22Rv1 (cell line): ENCODE data around the gene TMEM30B.
"Not testable (repeated sequence)": the region's sequence is repeated elsewhere in the genome, so short reads cannot be mapped to it uniquely, and the experiment has no call there.

Experiments used
- H3K27ac ChIP-seq: fragments of 450-650 bp; 2 replicates; pipeline ENCODE4 v1.5.1; 2017
- ZFX ChIP-seq: fragments of 450-650 bp; IDR thresholded peaks from 2 replicates; pipeline ENCODE4 v1.6.1; 2017; ENCODE audit warnings: antibody characterized with exemption, borderline replicate concordance
- TF ChIP-seq, protein P1 (sequence below): fragments of 450-650 bp; IDR thresholded peaks from 2 replicates; pipeline ENCODE4 v1.5.1; 2017; ENCODE audit warnings: mild to moderate bottlenecking

Gene TMEM30B

DNA sequence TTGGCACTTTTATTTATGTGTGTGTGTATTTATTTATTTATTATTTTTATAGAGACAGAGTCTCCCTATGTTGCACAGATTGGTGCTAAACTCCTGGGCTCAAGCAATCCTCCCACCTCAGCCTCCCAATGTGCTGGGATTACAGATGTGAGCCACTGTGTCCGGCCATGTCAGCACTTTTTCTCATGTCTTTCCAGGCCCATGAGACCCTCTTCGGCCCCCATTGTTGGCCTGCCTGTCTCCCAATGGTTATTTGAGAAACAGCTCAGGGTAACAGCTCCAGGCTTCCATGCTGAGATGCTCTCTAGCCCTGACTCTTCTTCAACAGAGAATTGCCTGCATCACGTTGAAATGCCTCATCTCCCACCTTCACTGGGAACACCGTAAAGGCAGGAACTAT, 34.4 kb downstream of the TMEM30B start:
- TF ChIP-seq, protein P1, sequence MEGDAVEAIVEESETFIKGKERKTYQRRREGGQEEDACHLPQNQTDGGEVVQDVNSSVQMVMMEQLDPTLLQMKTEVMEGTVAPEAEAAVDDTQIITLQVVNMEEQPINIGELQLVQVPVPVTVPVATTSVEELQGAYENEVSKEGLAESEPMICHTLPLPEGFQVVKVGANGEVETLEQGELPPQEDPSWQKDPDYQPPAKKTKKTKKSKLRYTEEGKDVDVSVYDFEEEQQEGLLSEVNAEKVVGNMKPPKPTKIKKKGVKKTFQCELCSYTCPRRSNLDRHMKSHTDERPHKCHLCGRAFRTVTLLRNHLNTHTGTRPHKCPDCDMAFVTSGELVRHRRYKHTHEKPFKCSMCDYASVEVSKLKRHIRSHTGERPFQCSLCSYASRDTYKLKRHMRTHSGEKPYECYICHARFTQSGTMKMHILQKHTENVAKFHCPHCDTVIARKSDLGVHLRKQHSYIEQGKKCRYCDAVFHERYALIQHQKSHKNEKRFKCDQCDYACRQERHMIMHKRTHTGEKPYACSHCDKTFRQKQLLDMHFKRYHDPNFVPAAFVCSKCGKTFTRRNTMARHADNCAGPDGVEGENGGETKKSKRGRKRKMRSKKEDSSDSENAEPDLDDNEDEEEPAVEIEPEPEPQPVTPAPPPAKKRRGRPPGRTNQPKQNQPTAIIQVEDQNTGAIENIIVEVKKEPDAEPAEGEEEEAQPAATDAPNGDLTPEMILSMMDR: no peak
- no peak for TF ChIP-seq ZFX
- no peak overlapping the region for H3K27ac ChIP-seq

- no peak for TF ChIP-seq ZFX
- TF ChIP-seq, protein P1: no peak
- no peak overlapping the region for H3K27ac ChIP-seq
These were observed 37.1 kb downstream of the TMEM30B start for GRCh38 chr14:61244009-61244408.

DNA sequence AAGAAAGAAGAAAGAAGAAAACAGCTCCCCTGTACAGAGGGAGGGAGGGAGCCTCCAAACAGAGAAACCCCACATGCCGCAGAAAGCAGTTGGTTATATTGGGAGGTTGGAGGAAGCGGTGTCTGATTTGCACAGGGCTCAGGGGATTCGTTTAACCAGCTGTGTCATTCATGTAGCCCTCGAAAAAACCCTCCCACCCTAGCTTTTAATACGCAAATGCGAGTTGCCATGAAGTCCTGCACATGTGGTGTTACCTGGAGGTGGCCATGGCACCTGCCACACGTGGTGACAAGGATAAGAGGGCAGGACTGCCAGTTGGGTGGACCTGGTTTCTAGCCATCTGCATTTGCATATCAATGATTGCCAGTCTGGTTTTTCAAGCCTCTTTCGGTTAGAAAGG, 40.9 kb downstream of the TMEM30B start:
- H3K27ac ChIP-seq: no peak overlapping the region
- no peak for TF ChIP-seq ZFX
- TF ChIP-seq, protein P1: no peak

GRCh38 chr14:61239285-61239684, 41.9 kb downstream of the TMEM30B start:
- not testable (repeated sequence) for H3K27ac ChIP-seq

GRCh38 chr14:61238611-61239245, 42.4 kb downstream of the TMEM30B start:
- no peak overlapping the region for H3K27ac ChIP-seq
- TF ChIP-seq ZFX: no peak
- TF ChIP-seq, protein P1: no peak

DNA sequence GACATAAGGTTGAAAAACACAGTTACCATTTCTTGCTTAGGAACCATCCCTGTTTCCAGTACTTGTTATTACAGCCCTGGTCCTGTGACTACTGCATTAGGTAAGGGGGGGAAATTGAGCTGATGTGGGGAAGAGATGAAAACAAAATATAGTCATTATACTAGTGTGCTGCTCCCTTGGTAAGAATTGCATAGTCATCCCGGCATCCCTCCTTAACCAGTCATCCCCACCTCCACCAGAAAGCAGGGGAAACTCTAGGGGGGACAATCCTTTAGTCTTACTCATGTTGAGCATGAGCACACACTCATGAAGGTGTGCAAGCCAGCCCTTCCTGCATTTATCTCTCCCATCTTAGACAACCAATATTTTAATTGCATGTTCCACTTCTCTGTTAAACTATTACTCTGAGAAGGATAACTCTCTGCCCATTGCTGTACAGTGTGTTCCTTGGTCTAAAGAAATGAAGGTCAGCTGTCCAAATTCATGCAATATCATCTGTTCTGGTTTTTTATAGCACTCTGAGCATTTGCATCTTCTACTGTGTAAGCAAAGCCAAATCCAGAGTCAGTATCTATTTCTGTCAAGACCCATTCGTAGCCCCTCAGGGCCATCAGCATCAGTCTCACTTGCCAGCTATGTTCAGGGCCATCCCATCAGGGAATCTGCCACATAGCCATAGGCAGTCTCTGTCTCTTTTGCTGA, 46.8 kb downstream of the TMEM30B start:
- no peak for TF ChIP-seq ZFX
- TF ChIP-seq, protein P1: no peak
- no peak overlapping the region for H3K27ac ChIP-seq

DNA sequence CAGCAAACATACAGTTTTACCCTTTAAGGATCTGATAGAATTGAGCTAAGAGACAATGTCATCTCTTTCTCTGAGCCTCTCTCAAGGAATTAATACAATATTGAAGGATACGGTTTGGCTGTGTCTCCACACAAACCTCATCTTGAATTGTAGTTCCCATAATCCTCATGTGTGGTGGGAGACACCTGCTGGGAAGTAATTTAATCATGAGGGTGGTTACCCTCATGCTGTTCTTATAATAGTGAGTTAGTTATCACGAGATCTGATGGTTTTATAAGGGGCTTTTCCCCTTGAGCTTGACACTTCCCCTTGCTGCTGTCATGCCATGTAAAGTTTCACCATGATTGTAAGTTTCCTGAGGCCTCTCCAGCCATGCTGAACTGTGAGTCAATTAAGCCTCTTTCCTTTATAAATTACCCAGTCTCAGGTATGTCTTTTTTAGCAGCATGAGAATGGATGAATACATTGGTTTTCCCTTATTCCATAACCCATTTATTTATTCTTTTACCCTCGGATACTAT, 47.6 kb downstream of the TMEM30B start:
- H3K27ac ChIP-seq: no peak overlapping the region
- TF ChIP-seq, protein P1: no peak
- TF ChIP-seq ZFX: no peak
